Vagina (tissue), 2 donors: Measurements from ENCODE around the gene ZEB2. TPM values are rescaled to one million over a fixed set of nuclear protein-coding genes. Genes with fewer than 3 reads are reported as not detected.

Experiments
- DNase-seq, 2 donors: peaks; one replicate each; pipeline ENCODE4 v3.0.0-alpha.2; 2017; ENCODE audit errors: extremely low spot score in 2 of 2
- H3K27ac ChIP-seq: fragments of 200-600 bp; sonication (generic); one replicate; pipeline ENCODE4 v1.5.1; 2019
- H3K27me3 ChIP-seq: fragments of 200-600 bp; sonication (generic); one replicate; pipeline ENCODE4 v1.5.1; 2019
- H3K36me3 ChIP-seq, 2 donors: fragments of 200-600 bp; sonication (generic); one replicate each; pipeline ENCODE4 v1.5.1; 2017 to 2019
- H3K4me1 ChIP-seq: fragments of 200-600 bp; sonication (generic); one replicate; pipeline ENCODE4 v1.5.1; 2019
- H3K4me3 ChIP-seq, 2 donors: fragments of 200-600 bp; sonication (generic); 1 replicate in 1 of 2; 2 replicates in 1 of 2; pipeline ENCODE4 v1.5.1; 2016 to 2019
- H3K9me3 ChIP-seq: fragments of 200-600 bp; sonication (generic); one replicate; pipeline ENCODE4 v1.5.1; 2019
- POLR2A ChIP-seq, 2 donors: fragments of 450-650 bp; IDR thresholded peaks; one replicate each; pipeline ENCODE4 v1.6.1; 2017; ENCODE audit warnings: antibody characterized with exemption in 2 of 2, mild to moderate bottlenecking in 2 of 2, moderate library complexity in 2 of 2
- POLR2AphosphoS5 ChIP-seq, 2 donors: sonication (generic); formaldehyde crosslinking; IDR thresholded peaks; one replicate each; pipeline ENCODE4 v1.9.0; 2017; ENCODE audit warnings: antibody characterized with exemption in 2 of 2, mild to moderate bottlenecking in 2 of 2, low read depth in 1 of 2; ENCODE audit not compliant: insufficient read depth in 1 of 2
- intact Hi-C: fragments of 100-400 bp; cut with DNase I; formaldehyde crosslinking; loops from one replicate; pipeline ENCODE4 v1.15.1; 2023
- total RNA-seq: library from RNA; depleted of rRNA; stranded (reverse); fragments of >200 nt; gene quantifications from one replicate; pipeline ENCODE4 v1.2.3, GENCODE V29; 2016
- TF ChIP-seq, protein P1 (sequence below), 3 experiments: fragments of 450-650 bp in 2 of 3; fragments of 200-600 bp in 1 of 3; sonication (generic) in 1 of 3; IDR thresholded peaks; one replicate each; pipeline ENCODE4 v1.5.1; 2017 to 2019; ENCODE audit warnings: antibody characterized with exemption in 3 of 3, mild to moderate bottlenecking in 2 of 3, moderate library complexity in 2 of 3

ZEB2 gene
- total RNA-seq, 1 donor from 2014 or later: 63.6 TPM

DNA sequence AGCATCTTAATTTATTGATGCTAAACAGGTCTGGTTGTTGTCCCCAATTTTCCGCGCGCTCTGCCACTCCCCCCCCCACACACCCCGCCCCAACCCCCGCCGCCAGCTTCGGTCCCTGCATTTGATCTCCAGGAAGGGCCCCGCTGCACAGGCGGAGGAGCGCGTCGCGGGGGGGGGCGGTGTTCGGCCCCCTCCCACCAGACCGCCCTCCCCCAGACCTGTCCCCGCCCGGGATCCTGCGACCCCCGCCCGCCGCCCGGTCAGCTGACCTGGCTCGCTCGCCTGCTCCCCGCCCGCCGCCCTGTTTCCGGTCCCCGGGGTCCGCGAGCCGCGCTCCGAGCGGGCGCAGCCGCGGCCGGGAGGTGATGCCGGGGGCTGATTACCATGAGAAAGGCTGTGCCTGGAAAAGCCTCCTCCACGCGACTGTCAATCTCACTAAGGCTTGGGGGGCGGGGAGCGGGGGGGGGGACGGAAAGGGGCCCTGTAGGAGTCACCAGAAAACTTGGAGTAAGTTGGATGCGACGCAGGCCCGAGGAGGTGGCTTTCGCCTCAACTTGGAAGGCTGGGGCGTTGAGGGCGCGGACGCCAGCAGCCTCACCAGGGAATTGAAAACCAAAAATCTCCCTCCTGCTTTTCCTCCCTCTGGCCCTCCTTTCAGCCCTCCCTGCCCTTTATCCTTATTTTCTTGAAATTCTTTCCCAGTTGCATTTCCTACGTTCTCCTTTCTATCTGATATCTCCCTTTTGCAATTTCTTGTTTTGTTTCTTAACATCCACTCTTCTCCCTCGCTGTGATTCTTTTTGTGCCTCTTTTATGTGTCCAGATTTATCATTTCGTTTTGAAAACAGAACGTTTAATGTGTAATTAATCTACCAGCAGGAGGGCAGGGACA, 4.4 kb upstream of the ZEB2 start:
- Histone ChIP-seq H3K36me3 (no peaks in the 10 kb centered on the region), H3K4me3 (peak overlapping the region; percentile 49 to 62), H3K9me3 (no peaks in the 10 kb centered on the region), H3K4me1 (peaks cover 5% of the 10 kb centered on the region), H3K27ac (peak overlapping the region; percentile 99), H3K27me3 (no peaks in the 10 kb centered on the region)
- TF ChIP-seq POLR2AphosphoS5 (IDR thresholded peaks at IDR 0.05; ENCODE audit: insufficient read depth in 1 of 2, low read depth in 1 of 2) (no peak), POLR2A (IDR thresholded peaks at IDR 0.05) (peak in 1 of 2 donors; percentile 20)
- DNase-seq: no peak
- intact Hi-C loops: no loop called here

DNA sequence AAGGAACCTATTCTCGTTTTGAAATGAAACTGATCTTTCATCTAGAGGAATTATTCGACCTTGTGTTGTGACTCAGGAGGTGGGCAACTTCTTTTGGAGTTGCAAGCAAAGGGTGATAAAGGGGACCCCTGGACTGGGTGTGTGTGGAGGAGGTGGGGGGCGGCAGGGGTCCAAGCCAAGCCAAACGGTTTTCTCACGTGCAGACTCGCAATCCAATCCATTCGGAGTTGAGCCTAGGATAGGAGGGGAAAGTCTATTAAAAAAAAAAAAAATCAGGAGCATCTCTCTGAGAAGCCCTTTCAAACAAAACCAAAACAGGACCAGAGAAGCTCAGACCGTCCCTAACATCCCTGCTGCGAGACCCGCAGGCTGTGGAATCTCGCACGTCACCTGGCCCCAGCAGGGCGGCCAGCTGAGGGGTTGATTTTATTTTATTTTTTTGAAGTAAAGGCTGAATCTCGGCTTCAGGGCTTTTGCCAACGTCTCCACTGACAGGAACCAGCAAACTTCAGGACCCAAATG, 3.7 kb upstream of the ZEB2 start:
- DNase-seq: no peak
- H3K36me3 ChIP-seq: no peaks in the 10 kb centered on the region
- intact Hi-C loops: no loop called here
- H3K4me1 ChIP-seq: peaks cover 5% of the 10 kb centered on the region
- H3K9me3 ChIP-seq: no peaks in the 10 kb centered on the region
- H3K27ac ChIP-seq: peak overlapping the region; percentile 99
- no peaks in the 10 kb centered on the region for H3K27me3 ChIP-seq
- TF ChIP-seq POLR2A (IDR thresholded peaks at IDR 0.05) (no peak), POLR2AphosphoS5 (IDR thresholded peaks at IDR 0.05; ENCODE audit: insufficient read depth in 1 of 2, low read depth in 1 of 2) (peak in 1 of 2 donors; percentile 38)
- TF ChIP-seq, protein P1, sequence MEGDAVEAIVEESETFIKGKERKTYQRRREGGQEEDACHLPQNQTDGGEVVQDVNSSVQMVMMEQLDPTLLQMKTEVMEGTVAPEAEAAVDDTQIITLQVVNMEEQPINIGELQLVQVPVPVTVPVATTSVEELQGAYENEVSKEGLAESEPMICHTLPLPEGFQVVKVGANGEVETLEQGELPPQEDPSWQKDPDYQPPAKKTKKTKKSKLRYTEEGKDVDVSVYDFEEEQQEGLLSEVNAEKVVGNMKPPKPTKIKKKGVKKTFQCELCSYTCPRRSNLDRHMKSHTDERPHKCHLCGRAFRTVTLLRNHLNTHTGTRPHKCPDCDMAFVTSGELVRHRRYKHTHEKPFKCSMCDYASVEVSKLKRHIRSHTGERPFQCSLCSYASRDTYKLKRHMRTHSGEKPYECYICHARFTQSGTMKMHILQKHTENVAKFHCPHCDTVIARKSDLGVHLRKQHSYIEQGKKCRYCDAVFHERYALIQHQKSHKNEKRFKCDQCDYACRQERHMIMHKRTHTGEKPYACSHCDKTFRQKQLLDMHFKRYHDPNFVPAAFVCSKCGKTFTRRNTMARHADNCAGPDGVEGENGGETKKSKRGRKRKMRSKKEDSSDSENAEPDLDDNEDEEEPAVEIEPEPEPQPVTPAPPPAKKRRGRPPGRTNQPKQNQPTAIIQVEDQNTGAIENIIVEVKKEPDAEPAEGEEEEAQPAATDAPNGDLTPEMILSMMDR (IDR thresholded peaks at IDR 0.05): no peak
- peak overlapping the region; percentile 49 to 62 for H3K4me3 ChIP-seq

DNA sequence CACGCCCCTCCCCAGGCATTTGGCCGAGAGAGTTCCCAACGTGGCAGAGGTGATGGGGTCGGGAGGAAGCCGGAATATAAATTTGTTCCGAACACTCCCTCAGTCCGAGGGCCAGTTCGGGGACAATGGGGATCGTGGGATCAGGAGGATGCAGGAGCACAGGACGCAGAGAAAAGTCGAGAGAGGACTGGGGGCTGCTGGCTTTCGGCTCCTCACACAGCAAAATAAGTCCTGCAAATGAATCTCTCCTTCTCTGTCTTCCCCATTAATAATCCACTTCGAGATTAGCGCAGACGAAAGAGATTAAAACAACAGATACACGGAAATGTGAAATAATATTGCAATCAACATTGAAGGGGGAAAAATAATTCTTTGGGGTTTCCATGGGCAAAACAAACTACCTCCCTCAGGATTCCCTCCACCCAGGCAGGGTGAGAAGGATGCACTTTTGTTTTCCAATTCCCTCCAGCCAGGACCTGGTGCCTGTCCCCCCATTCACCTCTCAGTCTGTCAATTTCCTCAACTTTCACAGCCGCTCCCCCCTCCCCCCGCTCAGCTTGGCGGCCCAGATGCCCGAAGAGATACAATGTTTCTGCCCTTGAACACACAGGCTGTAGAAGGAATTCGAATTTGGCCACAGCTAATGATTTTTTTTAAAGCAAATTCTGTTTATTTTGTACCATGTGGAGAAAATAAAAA, 3.1 kb upstream of the ZEB2 start:
- no peak for TF ChIP-seq POLR2A (IDR thresholded peaks at IDR 0.05)
- TF ChIP-seq POLR2AphosphoS5 (IDR thresholded peaks at IDR 0.05; ENCODE audit: insufficient read depth in 1 of 2, low read depth in 1 of 2): no peak
- TF ChIP-seq, protein P1 (IDR thresholded peaks at IDR 0.05): no peak
- peak overlapping the region; percentile 99 for H3K27ac ChIP-seq
- DNase-seq: no peak
- intact Hi-C loops: no loop called here
- no peaks in the 10 kb centered on the region for H3K9me3 ChIP-seq
- peaks cover 5% of the 10 kb centered on the region for H3K4me1 ChIP-seq
- H3K4me3 ChIP-seq: peak overlapping the region; percentile 49 to 62
- H3K36me3 ChIP-seq: no peaks in the 10 kb centered on the region
- no peaks in the 10 kb centered on the region for H3K27me3 ChIP-seq

DNA sequence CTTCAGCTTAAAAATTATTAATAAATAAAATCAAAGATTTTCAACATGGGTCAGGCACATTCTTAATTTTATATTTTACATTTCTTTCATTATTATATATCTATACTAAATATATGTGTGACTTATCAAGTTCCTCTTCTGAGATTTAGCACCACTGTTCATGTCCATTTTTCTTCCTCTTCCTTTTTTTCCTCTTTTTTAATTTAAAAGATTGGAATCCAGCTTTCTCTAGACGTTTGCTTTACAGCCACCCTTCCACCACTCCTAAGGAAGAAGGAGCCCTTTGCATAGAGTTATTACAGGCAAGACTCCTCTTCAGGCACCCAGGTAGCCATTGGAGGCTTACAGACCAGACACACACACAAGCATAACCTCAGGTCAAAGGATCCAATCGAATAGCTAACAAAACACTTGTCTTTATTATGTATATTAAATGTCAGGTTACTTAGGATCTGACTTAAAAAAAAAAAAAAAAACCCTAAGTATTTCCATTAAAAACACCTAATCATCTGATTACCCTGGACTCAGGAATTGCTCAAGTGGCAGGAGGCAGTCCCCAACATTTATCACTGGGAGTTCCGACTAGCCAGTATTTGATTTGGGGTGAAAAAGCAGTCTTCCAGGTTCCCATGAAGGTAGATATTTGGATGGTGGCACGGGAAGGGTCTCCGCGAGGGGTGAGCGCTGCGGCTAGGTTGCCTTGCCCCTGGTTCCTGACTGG, 2.4 kb upstream of the ZEB2 start:
- Histone ChIP-seq H3K36me3 (no peaks in the 10 kb centered on the region), H3K4me3 (peak overlapping the region; percentile 49 to 62), H3K27ac (peak overlapping the region; percentile 99), H3K9me3 (no peaks in the 10 kb centered on the region), H3K4me1 (peaks cover 5% of the 10 kb centered on the region), H3K27me3 (no peaks in the 10 kb centered on the region)
- intact Hi-C loops: no loop called here
- no peak for TF ChIP-seq POLR2A (IDR thresholded peaks at IDR 0.05)
- TF ChIP-seq, protein P1 (IDR thresholded peaks at IDR 0.05): no peak
- peak in 1 of 2 donors; percentile 37 for TF ChIP-seq POLR2AphosphoS5 (IDR thresholded peaks at IDR 0.05; ENCODE audit: insufficient read depth in 1 of 2, low read depth in 1 of 2)
- no peak for DNase-seq

DNA sequence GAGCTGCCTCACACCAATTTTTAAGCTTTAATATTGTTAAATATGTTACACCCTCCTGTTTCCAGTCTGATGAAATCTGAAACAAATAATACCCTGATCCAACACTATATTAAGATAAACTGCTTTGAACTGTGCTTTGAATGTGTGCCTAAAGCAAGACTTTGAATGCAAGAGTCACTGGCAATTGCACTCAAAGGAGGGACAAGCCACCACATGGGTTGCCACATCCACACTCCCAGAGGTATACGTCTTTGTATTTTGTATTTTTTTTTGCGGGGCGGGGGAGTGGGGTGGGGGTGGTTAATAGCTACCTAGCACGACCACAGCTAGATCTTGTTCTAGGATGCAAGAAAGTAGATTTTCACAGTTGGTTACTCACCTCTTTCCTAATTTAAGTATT, 1.8 kb upstream of the ZEB2 start:
- TF ChIP-seq POLR2A (IDR thresholded peaks at IDR 0.05) (no peak), POLR2AphosphoS5 (IDR thresholded peaks at IDR 0.05; ENCODE audit: insufficient read depth in 1 of 2, low read depth in 1 of 2) (no peak)
- TF ChIP-seq, protein P1 (IDR thresholded peaks at IDR 0.05): no peak
- Histone ChIP-seq H3K27ac (peak overlapping the region; percentile 99), H3K9me3 (no peaks in the 10 kb centered on the region), H3K27me3 (no peaks in the 10 kb centered on the region), H3K36me3 (no peaks in the 10 kb centered on the region), H3K4me3 (peak overlapping the region in 1 of 2 donors; percentile 70), H3K4me1 (peaks cover 5% of the 10 kb centered on the region)
- no peak for DNase-seq
- intact Hi-C loops: no loop called here
